ENCODE data around the gene FUT4. TPM values are rescaled to one million over a fixed set of nuclear protein-coding genes. Genes with fewer than 3 reads are reported as not detected.

Gene FUT4
- total RNA-seq, 1 donor from 2014 or later, result 10.6 TPM

DNA sequence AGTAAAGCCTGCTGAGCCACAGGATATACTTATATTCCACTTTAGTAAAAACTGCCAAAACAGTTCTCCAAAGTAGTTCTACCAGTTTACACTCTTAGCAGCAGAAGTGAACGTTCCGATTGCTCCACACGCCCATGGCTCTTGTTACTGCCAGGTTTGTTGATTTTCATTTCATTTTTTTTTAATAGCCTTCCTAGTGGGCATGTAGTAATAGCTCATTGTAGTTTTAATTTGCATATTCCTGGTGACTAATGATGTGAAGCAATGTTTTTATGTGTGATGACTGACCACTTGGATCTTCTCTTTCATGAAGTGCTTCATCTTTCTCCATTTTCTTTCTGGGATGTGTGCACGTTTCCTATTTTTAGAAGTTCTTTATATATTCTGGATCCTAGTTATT lies 36.2 kb upstream of the FUT4 start:
- H3K4me3 ChIP-seq (ENCODE audit: low read depth, low read length), result no peak overlapping the region
- no peak for DNase-seq (ENCODE audit: low read depth)
- TF ChIP-seq, protein P1, sequence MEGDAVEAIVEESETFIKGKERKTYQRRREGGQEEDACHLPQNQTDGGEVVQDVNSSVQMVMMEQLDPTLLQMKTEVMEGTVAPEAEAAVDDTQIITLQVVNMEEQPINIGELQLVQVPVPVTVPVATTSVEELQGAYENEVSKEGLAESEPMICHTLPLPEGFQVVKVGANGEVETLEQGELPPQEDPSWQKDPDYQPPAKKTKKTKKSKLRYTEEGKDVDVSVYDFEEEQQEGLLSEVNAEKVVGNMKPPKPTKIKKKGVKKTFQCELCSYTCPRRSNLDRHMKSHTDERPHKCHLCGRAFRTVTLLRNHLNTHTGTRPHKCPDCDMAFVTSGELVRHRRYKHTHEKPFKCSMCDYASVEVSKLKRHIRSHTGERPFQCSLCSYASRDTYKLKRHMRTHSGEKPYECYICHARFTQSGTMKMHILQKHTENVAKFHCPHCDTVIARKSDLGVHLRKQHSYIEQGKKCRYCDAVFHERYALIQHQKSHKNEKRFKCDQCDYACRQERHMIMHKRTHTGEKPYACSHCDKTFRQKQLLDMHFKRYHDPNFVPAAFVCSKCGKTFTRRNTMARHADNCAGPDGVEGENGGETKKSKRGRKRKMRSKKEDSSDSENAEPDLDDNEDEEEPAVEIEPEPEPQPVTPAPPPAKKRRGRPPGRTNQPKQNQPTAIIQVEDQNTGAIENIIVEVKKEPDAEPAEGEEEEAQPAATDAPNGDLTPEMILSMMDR (conservative IDR thresholded peaks at IDR 0.05; ENCODE audit: low read depth, low read length), result no peak

DNA sequence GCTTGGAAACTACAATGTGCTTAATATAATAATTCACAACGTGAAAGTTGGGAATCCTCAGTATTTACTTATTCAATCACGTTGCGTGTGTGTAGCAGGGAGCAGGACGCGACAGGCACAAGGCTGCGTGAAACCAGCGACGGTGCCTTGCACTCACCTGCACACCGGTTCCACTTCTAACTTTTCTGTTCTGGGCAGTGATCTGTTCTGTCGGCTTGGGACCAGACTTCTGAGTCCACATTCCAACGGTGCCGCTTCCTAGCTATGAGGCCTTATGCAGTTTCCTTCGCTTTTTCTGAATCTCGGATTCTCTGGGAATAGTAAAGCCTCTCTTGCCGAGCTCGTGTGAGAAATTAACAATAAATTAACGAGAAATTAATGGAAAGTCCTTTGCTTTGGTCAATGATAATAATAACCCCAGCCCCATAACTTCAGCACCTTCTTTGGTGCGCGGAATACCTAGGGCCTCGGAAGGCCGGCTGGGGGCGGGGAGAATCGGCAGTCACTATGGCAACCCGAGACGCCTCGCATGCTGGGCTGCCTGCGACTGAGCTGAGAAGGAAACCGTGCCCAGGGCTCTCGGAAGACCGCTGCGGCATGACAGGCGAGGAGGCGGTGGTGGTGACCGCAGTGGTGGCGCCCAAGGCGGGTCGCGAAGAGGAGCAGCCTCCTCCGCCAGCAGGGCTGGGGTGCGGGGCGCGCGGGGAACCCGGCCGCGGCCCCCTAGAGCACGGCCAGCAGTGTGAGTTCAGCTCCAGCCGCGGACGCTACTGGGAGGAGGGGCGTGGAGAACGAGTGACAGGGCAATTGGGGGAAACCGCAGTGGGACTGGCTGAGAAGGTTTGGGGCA lies 31.6 kb upstream of the FUT4 start, which contains the start of gene C11orf97:
C11orf97 (plus strand) TSS at position 530 of the 850 bp plus-strand sequence; CDS start at position 598, 68 bp downstream.
- peak within 1 kb of the TSS; percentile 70 for H3K4me3 ChIP-seq (ENCODE audit: low read depth, low read length)
- DNase-seq (ENCODE audit: low read depth), result no peak
- TF ChIP-seq, protein P1 (conservative IDR thresholded peaks at IDR 0.05; ENCODE audit: low read depth, low read length), result no peak

DNA sequence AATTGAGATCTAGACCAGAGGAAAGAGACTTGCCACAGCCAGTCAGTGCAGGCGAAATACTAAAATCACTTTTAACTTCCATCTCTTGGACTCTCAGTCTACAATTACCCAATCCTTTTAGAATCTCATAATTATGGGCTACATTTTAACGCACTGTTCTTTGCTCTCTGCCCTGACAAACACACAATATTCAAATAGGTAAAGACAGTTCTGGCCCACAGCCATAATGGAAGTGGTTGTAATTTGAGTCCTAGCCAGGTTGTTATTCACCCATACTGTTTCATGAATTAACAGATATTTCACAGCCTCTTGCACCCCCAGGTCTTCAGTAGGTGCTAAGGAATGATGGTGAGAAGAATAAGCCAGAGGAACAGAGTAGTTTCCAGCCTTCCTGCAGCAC lies 30.6 kb upstream of the FUT4 start:
- peak overlapping the region; percentile 70 for H3K4me3 ChIP-seq (ENCODE audit: low read depth, low read length)
- TF ChIP-seq, protein P1 (conservative IDR thresholded peaks at IDR 0.05; ENCODE audit: low read depth, low read length), result no peak
- no peak for DNase-seq (ENCODE audit: low read depth)

DNA sequence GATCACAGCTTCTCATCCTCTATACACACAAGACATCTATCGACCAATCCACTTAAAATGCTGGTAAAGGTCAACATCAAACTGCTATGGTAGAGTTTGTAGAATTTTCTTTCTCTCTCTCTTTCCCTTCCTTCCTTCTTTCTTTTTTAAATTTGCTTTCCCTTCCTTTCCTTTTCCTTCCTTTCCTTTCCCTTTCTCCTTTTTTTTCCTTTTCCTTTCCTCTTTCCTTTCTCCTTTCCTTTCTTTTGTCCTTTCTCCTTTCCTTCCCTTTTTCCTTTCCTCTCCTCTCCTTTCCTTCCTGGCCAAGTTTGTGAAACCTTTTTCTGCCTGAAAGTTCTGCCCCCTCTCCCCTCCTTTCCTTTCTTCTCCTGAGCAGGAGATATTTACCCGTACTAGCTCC lies 28.3 kb upstream of the FUT4 start:
- no peak overlapping the region for H3K4me3 ChIP-seq (ENCODE audit: low read depth, low read length)
- no peak for DNase-seq (ENCODE audit: low read depth)
- TF ChIP-seq, protein P1 (conservative IDR thresholded peaks at IDR 0.05; ENCODE audit: low read depth, low read length), result no peak

DNA sequence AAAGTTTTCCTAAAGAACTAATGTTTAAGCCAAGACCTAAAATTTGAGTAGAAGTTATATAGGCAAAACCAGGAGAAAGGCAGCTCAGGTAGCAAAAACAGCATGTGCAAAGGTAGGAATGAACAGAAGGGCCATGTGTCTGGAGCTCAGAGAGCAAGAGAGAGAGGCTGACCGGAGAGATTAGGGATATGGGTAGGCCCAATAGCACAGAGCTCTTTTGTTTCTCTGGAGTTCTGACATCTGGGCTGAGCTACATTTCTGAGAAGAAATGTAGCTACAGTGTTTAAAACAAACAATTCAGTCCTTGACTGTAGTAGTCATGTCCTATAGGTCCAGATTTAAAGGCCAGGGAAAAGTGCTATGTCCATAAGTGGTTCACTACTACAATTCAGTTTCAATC lies 27.0 kb upstream of the FUT4 start:
- H3K4me3 ChIP-seq (ENCODE audit: low read depth, low read length), result no peak overlapping the region
- DNase-seq (ENCODE audit: low read depth), result no peak
- TF ChIP-seq, protein P1 (conservative IDR thresholded peaks at IDR 0.05; ENCODE audit: low read depth, low read length), result no peak

DNA sequence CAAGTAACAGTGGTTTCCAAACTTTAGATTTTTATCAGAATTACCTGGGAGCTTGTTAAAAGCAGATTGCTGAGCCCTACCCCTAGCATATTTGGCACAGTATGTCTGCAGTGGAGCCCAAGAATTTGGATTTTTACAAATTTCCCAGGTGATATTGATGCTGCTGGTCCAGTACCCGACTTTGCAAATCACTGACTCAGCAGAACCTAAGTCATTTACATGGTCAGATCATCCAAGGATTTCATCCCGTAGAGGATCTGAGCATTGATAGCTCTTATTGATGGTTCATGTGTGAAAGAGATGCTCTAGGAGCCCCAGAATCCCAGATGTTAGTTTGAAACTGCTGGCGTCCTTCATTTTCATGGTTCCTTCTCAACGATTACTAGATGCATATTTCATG lies 25.4 kb upstream of the FUT4 start:
- no peak for DNase-seq (ENCODE audit: low read depth)
- TF ChIP-seq, protein P1 (conservative IDR thresholded peaks at IDR 0.05; ENCODE audit: low read depth, low read length), result no peak

More for the DNA sequence above, 25.4 kb upstream of the FUT4 start:
- no peak overlapping the region for H3K4me3 ChIP-seq (ENCODE audit: low read depth, low read length)

All from epithelial cell of proximal tubule (primary cell).